HG03575 (cell line): ENCODE data around the gene ERVW-1.
"Not testable (repeated sequence)": the region's sequence is repeated elsewhere in the genome, so short reads cannot be mapped to it uniquely, and the experiment has no call there.

Experiments used
- ATAC-seq: cut with Tn5 transposase; IDR thresholded peaks from one replicate; pipeline ENCODE4 v1.9.1; 2021; ENCODE audit not compliant: unreplicated experiment, insufficient number of reproducible peaks, low FRiP score; ENCODE audit errors: extremely low read depth

ERVW-1 gene

GRCh38 chr7:92475851-92476590 is 1.7 kb downstream of the ERVW-1 start:
- not testable (repeated sequence) for ATAC-seq

GRCh38 chr7:92475261-92475770 is 2.4 kb downstream of the ERVW-1 start:
- ATAC-seq: not testable (repeated sequence)

- not testable (repeated sequence) for ATAC-seq
Measured at GRCh38 chr7:92473989-92474388, 3.8 kb downstream of the ERVW-1 start.

- not testable (repeated sequence) for ATAC-seq
Measured at GRCh38 chr7:92468589-92468988, 9.2 kb downstream of the ERVW-1 start.

- no peak for ATAC-seq
Measured at GRCh38 chr7:92466682-92467081, 11.1 kb downstream of the ERVW-1 start.

GRCh38 chr7:92464515-92464914 is 13.2 kb downstream of the ERVW-1 start:
- ATAC-seq: no peak

GRCh38 chr7:92462560-92462959 is 15.2 kb downstream of the ERVW-1 start:
- no peak for ATAC-seq

GRCh38 chr7:92461027-92462003 is 16.4 kb downstream of the ERVW-1 start:
- ATAC-seq: no peak

GRCh38 chr7:92460510-92460909 is 17.2 kb downstream of the ERVW-1 start:
- ATAC-seq: no peak

GRCh38 chr7:92460109-92460508 is 17.6 kb downstream of the ERVW-1 start:
- no peak for ATAC-seq

GRCh38 chr7:92456236-92456635 is 21.5 kb downstream of the ERVW-1 start:
- ATAC-seq: no peak

GRCh38 chr7:92451645-92452044 is 26.1 kb downstream of the ERVW-1 start:
- no peak for ATAC-seq

- ATAC-seq: peak; percentile 28
Measured at GRCh38 chr7:92448205-92448747, 29.5 kb downstream of the ERVW-1 start.

GRCh38 chr7:92447345-92448204 is 30.2 kb downstream of the ERVW-1 start, which contains the start of gene GATAD1:
Gene GATAD1, plus strand, starts transcription at chr7:92447482. Its CDS starts 248 bp downstream, at chr7:92447730.
- ATAC-seq: peak; percentile 64

- ATAC-seq: no peak
Measured at GRCh38 chr7:92446869-92447344, 30.8 kb downstream of the ERVW-1 start.

- ATAC-seq: not testable (repeated sequence)
Measured at GRCh38 chr7:92442720-92443119, 35.0 kb downstream of the ERVW-1 start.

- no peak for ATAC-seq
Measured at GRCh38 chr7:92437956-92438491, 39.7 kb downstream of the ERVW-1 start.
